ENCODE results near the gene RIMS1.
"Not testable (repeated sequence)": the region's sequence is repeated elsewhere in the genome, so short reads cannot be mapped to it uniquely, and the experiment has no call there.

The RIMS1 gene

GRCh38 chr6:71979911-71980310 lies 93.6 kb downstream of the RIMS1 start:
- no peak overlapping the region for H3K4me3 ChIP-seq (ENCODE audit: low read length)
- no peak for TF ChIP-seq CTCF (conservative IDR thresholded peaks at IDR 0.05; ENCODE audit: low read length)
- peak; percentile 49 for DNase-seq (ENCODE audit: low read depth)

- no peak overlapping the region for H3K4me3 ChIP-seq (ENCODE audit: low read length)
- DNase-seq (ENCODE audit: low read depth): peak; percentile 23
- TF ChIP-seq CTCF (conservative IDR thresholded peaks at IDR 0.05; ENCODE audit: low read length): no peak
These were observed 96.0 kb downstream of the RIMS1 start for GRCh38 chr6:71982389-71982788.

- H3K4me3 ChIP-seq (ENCODE audit: low read length): no peak overlapping the region
- no peak for TF ChIP-seq CTCF (conservative IDR thresholded peaks at IDR 0.05; ENCODE audit: low read length)
- no peak for DNase-seq (ENCODE audit: low read depth)
These were observed 96.8 kb downstream of the RIMS1 start for GRCh38 chr6:71983131-71983530.

- DNase-seq (ENCODE audit: low read depth): no peak
- no peak for TF ChIP-seq CTCF (conservative IDR thresholded peaks at IDR 0.05; ENCODE audit: low read length)
- H3K4me3 ChIP-seq (ENCODE audit: low read length): no peak overlapping the region
These were observed 108.4 kb downstream of the RIMS1 start for GRCh38 chr6:71994705-71995271.

GRCh38 chr6:71997341-71997740 lies 111.0 kb downstream of the RIMS1 start:
- no peak for TF ChIP-seq CTCF (conservative IDR thresholded peaks at IDR 0.05; ENCODE audit: low read length)
- DNase-seq (ENCODE audit: low read depth): no peak

DNA sequence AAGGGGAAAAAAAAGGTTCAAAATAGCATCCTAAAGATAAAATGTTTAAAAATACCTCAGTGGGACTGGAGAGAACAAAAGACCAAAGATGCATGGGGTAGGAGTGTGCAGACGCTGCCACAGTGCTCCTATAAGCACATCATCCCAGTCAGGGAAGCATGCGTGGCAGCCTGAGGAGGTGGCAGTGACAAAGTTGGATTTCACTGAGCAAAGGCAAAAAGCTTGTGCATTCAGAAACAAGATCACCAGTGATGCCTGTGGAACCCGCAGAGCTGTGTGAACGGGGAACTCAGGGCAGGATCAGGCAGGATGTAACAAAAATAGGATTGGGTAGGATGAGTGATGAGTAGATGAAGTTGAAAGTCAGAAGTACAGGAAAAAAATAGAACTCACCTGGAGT lies 116.1 kb downstream of the RIMS1 start:
- no peak for DNase-seq (ENCODE audit: low read depth)
- no peak for TF ChIP-seq CTCF (conservative IDR thresholded peaks at IDR 0.05; ENCODE audit: low read length)
- H3K4me3 ChIP-seq (ENCODE audit: low read length): no peak overlapping the region

More at GRCh38 chr6:71997341-71997740, 111.0 kb downstream of the RIMS1 start:
- H3K4me3 ChIP-seq (ENCODE audit: low read length): no peak overlapping the region

GRCh38 chr6:72006591-72006990 lies 120.2 kb downstream of the RIMS1 start:
- DNase-seq (ENCODE audit: low read depth); H3K4me3 ChIP-seq (ENCODE audit: low read length): not testable (repeated sequence)

- TF ChIP-seq CTCF (conservative IDR thresholded peaks at IDR 0.05; ENCODE audit: low read length): no peak
- H3K4me3 ChIP-seq (ENCODE audit: low read length): no peak overlapping the region
- DNase-seq (ENCODE audit: low read depth): no peak
These were observed 136.5 kb downstream of the RIMS1 start for GRCh38 chr6:72022830-72023229.

Data from AG10803 (cell line).